Esophagus squamous epithelium (tissue), 4 donors: Measurements from ENCODE around the gene TCF4.

Experiments used
- CTCF ChIP-seq, 6 experiments: fragments of 450-650 bp in 4 of 6; fragments of 200-600 bp in 2 of 6; sonication (generic) in 2 of 6; IDR thresholded peaks; one replicate each; pipeline ENCODE4 v1.5.1; 2016 to 2019; ENCODE audit warnings: antibody characterized with exemption in 6 of 6, mild to moderate bottlenecking in 4 of 6, moderate library complexity in 4 of 6
- POLR2A ChIP-seq, 4 donors: fragments of 450-650 bp; IDR thresholded peaks; one replicate each; pipeline ENCODE4 v1.6.1; 2017; ENCODE audit warnings: antibody characterized with exemption in 4 of 4, mild to moderate bottlenecking in 4 of 4, moderate library complexity in 3 of 4

DNA sequence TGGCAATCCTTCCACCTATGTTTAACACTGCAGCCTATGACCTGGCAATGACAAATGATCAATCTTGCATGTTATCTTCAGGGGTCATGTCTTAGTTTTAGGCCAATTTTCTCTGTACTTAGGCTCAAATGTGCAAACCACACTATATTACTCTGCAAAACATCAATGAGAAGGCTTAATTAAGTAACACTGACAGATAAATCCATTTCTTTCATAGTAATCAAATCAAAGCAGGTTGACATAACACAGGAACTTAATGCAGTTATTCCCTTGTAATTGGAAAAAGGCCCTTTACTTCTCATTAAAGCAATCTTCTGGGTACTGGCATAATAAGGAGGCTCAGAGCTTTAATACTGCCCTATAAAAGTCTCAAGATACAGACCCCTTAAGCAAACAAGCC, 114.4 kb downstream of the TCF4 start:
- TF ChIP-seq CTCF (IDR thresholded peaks at IDR 0.05) (no peak), POLR2A (IDR thresholded peaks at IDR 0.05) (no peak)
